ENCODE results near the gene DNAJC22.

DNA sequence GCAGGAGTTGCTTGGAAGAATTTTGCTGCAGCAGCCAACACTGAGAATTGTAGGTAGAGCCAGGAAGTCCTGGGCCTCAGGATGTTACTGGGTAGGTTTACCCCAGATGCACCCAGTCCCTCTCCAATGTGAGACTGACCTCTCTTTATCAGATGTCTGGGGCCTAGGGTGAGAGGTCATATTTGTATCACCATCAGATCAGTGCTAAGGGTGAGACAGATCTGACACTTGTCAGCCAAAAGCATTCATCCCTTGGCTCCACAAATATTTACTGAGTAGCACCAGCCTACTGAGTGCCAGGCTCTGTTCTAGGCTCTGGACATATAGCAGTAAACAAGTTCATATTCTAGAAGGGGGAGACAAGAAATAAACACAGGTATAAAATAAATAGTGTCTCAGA, 19.3 kb upstream of the DNAJC22 start:
- TF ChIP-seq, protein P1, sequence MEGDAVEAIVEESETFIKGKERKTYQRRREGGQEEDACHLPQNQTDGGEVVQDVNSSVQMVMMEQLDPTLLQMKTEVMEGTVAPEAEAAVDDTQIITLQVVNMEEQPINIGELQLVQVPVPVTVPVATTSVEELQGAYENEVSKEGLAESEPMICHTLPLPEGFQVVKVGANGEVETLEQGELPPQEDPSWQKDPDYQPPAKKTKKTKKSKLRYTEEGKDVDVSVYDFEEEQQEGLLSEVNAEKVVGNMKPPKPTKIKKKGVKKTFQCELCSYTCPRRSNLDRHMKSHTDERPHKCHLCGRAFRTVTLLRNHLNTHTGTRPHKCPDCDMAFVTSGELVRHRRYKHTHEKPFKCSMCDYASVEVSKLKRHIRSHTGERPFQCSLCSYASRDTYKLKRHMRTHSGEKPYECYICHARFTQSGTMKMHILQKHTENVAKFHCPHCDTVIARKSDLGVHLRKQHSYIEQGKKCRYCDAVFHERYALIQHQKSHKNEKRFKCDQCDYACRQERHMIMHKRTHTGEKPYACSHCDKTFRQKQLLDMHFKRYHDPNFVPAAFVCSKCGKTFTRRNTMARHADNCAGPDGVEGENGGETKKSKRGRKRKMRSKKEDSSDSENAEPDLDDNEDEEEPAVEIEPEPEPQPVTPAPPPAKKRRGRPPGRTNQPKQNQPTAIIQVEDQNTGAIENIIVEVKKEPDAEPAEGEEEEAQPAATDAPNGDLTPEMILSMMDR (IDR thresholded peaks at IDR 0.05): no peak
- TF ChIP-seq POLR2A (IDR thresholded peaks at IDR 0.05): no peak
- TF ChIP-seq POLR2AphosphoS5 (IDR thresholded peaks at IDR 0.05): no peak
